CD4-positive, alpha-beta T cell (primary cell): ENCODE measurements around the gene TBL2. TPM values are rescaled to one million over a fixed set of nuclear protein-coding genes. Genes with fewer than 3 reads are reported as not detected.

Experiments
- ATAC-seq: fragments of 200-7000 bp; cut with Tn5 transposase; one replicate; pipeline ENCODE4 v1.10.0; 2022; ENCODE audit warnings: mild to moderate bottlenecking; ENCODE audit not compliant: poor library complexity
- CTCF ChIA-PET: fragments of 350-600 bp; sonication (Branson Sonifier 250); formaldehyde crosslinking; loops from one replicate; lab custom pipeline; 2021; ENCODE audit warnings: antibody characterized with exemption, inconsistent platforms; lab: Charles Lee
- POLR2A ChIA-PET: fragments of 350-600 bp; sonication (Branson Sonifier 250); formaldehyde crosslinking; loops from one replicate; lab custom pipeline; 2021; ENCODE audit warnings: antibody characterized with exemption, inconsistent platforms; lab: Charles Lee
- DNase-seq, 14 experiments: peaks; one replicate each; pipeline ENCODE4 v3.0.0-alpha.2; 2013 to 2020; ENCODE audit warnings: mixed read lengths in 2 of 14
- H3K27ac ChIP-seq, 2 donors: one replicate each; pipeline versions ENCODE4 v1.5.1 to v1.7.0; 2013; ENCODE audit warnings: low read length in 2 of 2, low read depth in 1 of 2, mild to moderate bottlenecking in 1 of 2
- H3K27me3 ChIP-seq, 2 experiments: 1 replicate in 1 of 2; 2 replicates in 1 of 2; pipeline versions ENCODE4 v1.6.1 to v1.7.0; 2013; ENCODE audit warnings: low read length in 2 of 2, control low read depth in 1 of 2, mild to moderate bottlenecking in 1 of 2, moderate library complexity in 1 of 2; ENCODE audit not compliant: insufficient read depth in 2 of 2, control insufficient read depth in 1 of 2
- H3K36me3 ChIP-seq: one replicate; pipeline ENCODE4 v1.6.1; 2013; ENCODE audit warnings: low read length, control low read depth; ENCODE audit not compliant: insufficient read depth
- H3K4me1 ChIP-seq: one replicate; pipeline ENCODE4 v1.6.1; 2013; ENCODE audit warnings: low read length, control low read depth; ENCODE audit not compliant: insufficient read depth
- H3K4me3 ChIP-seq: one replicate; pipeline ENCODE4 v1.5.1; 2013; ENCODE audit warnings: mild to moderate bottlenecking, low read length, moderate library complexity
- H3K9me3 ChIP-seq, 2 experiments: 1 replicate in 1 of 2; 2 replicates in 1 of 2; pipeline versions ENCODE4 v1.6.1 to v1.7.0; 2013; ENCODE audit warnings: low read length in 2 of 2, mild to moderate bottlenecking in 2 of 2, control low read depth in 1 of 2, moderate library complexity in 1 of 2; ENCODE audit not compliant: control insufficient read depth in 1 of 2, insufficient read depth in 1 of 2
- H3K27ac Mint-ChIP-seq: one replicate; pipeline ENCODE4 v1.8.0; 2020; ENCODE audit warnings: mixed read lengths
- H3K27me3 Mint-ChIP-seq: one replicate; pipeline ENCODE4 v1.8.0; 2021; ENCODE audit warnings: mixed read lengths
- H3K36me3 Mint-ChIP-seq: one replicate; pipeline ENCODE4 v1.8.0; 2021; ENCODE audit warnings: low read depth, mixed read lengths
- H3K4me1 Mint-ChIP-seq: one replicate; pipeline ENCODE4 v1.8.0; 2021; ENCODE audit warnings: low read depth, mixed read lengths
- H3K4me3 Mint-ChIP-seq: one replicate; pipeline ENCODE4 v1.8.0; 2020; ENCODE audit warnings: mild to moderate bottlenecking, mixed read lengths
- H3K9me3 Mint-ChIP-seq: one replicate; pipeline ENCODE4 v1.8.0; 2020; ENCODE audit warnings: mixed read lengths
- CTCF ChIP-seq: fragments of 200-600 bp; IDR thresholded peaks from one replicate; pipeline ENCODE4 v1.8.0; 2022; ENCODE audit warnings: antibody characterized with exemption, mild to moderate bottlenecking
- intact Hi-C, 2 experiments: fragments of 100-400 bp; cut with DNase I in 1 of 2; cut with micrococcal nuclease in 1 of 2; formaldehyde crosslinking; loops; one replicate each; pipeline versions ENCODE4 v1.15.1 to v1.9.0; 2023 to 2025; cut with DNase I, micrococcal nuclease
- total RNA-seq, 174 experiments: library from RNA in 2 of 174; stranded (reverse) in 2 of 174; gene quantifications; one replicate each; pipeline ENCODE4 v1.2.3 and lab custom pipeline; 2021 to 2026

Gene TBL2
- total RNA-seq, 2 experiments from 2014 or later, result 25.2 to 27.2 TPM

GRCh38 chr7:73597978-73598782, 19.8 kb upstream of the TBL2 start:
- peaks cover 0 to 5% of the 10 kb centered on the region in 2 experiments for H3K27me3 ChIP-seq
- CTCF ChIA-PET, result no interaction called here
- H3K9me3 Mint-ChIP-seq, result no peaks in the 10 kb centered on the region

GRCh38 chr7:73596191-73597065, 18.0 kb upstream of the TBL2 start:
- intact Hi-C loops, result no loop called here
- CTCF ChIA-PET, result no interaction called here
- Mint-ChIP-seq H3K9me3 (no peaks in the 10 kb centered on the region), H3K4me1 (no peaks in the 10 kb centered on the region), H3K27ac (no peak overlapping the region), H3K27me3 (peaks cover 25% of the 10 kb centered on the region), H3K4me3 (no peak overlapping the region), H3K36me3 (no peaks in the 10 kb centered on the region)
- H3K36me3 ChIP-seq, result no peaks in the 10 kb centered on the region
- no peak overlapping the region for H3K4me3 ChIP-seq
- H3K27me3 ChIP-seq, result peaks cover 0 to 4% of the 10 kb centered on the region in 2 experiments
- H3K4me1 ChIP-seq, result no peaks in the 10 kb centered on the region
- no peak for TF ChIP-seq CTCF
- DNase-seq (no peak), ATAC-seq (no peak)
- H3K9me3 ChIP-seq, result no peaks in the 10 kb centered on the region
- H3K27ac ChIP-seq, result no peak overlapping the region
- POLR2A ChIA-PET, result no interaction called here

More at GRCh38 chr7:73597978-73598782, 19.8 kb upstream of the TBL2 start:
- Mint-ChIP-seq H3K4me3 (no peak overlapping the region), H3K36me3 (no peaks in the 10 kb centered on the region), H3K27ac (no peak overlapping the region), H3K27me3 (peaks cover 30% of the 10 kb centered on the region), H3K4me1 (no peaks in the 10 kb centered on the region)
- H3K27ac ChIP-seq, result no peak overlapping the region
- intact Hi-C loops, result no loop called here
- peaks cover 0 to 9% of the 10 kb centered on the region in 2 experiments for H3K9me3 ChIP-seq
- DNase-seq (no peak), ATAC-seq (no peak)
- POLR2A ChIA-PET, result no interaction called here
- H3K4me3 ChIP-seq, result no peak overlapping the region
- no peaks in the 10 kb centered on the region for H3K36me3 ChIP-seq
- H3K4me1 ChIP-seq, result no peaks in the 10 kb centered on the region
- TF ChIP-seq CTCF, result no peak

GRCh38 chr7:73595358-73595757, 17.0 kb upstream of the TBL2 start:
- Mint-ChIP-seq H3K36me3 (no peaks in the 10 kb centered on the region), H3K9me3 (no peaks in the 10 kb centered on the region), H3K27me3 (peaks cover 25% of the 10 kb centered on the region), H3K27ac (no peak overlapping the region), H3K4me3 (no peak overlapping the region), H3K4me1 (no peaks in the 10 kb centered on the region)
- H3K36me3 ChIP-seq, result no peaks in the 10 kb centered on the region
- ATAC-seq (no peak), DNase-seq (no peak)
- TF ChIP-seq CTCF, result no peak
- ChIA-PET POLR2A (no interaction called here), CTCF (no interaction called here)
- no peak overlapping the region for H3K4me3 ChIP-seq
- H3K27ac ChIP-seq, result no peak overlapping the region
- no peaks in the 10 kb centered on the region for H3K4me1 ChIP-seq
- no peaks in the 10 kb centered on the region for H3K9me3 ChIP-seq
- peaks cover 0 to 4% of the 10 kb centered on the region in 2 experiments for H3K27me3 ChIP-seq
- intact Hi-C loops, result no loop called here
